Astrocyte of the spinal cord (primary cell): Measurements from ENCODE around the gene PTPN6.

Experiments used
- DNase-seq: peaks from one replicate; pipeline ENCODE4 v3.0.0; 2011; ENCODE audit warnings: low read depth, low spot score
- H3K4me3 ChIP-seq: 2 replicates; pipeline ENCODE4 v1.5.1; 2011; ENCODE audit warnings: low read depth, mild to moderate bottlenecking, low read length, moderate library complexity
- CTCF ChIP-seq: IDR thresholded peaks from 2 replicates; pipeline ENCODE4 v1.5.1; 2012; ENCODE audit warnings: low read depth, mild to moderate bottlenecking, low read length, inconsistent platforms
- in situ Hi-C: cut with HindIII; loops from 2 replicates; pipeline ENCODE4 v1.10.0; 2017; ENCODE audit warnings: low sequenced_read_pairs

The PTPN6 gene

DNA sequence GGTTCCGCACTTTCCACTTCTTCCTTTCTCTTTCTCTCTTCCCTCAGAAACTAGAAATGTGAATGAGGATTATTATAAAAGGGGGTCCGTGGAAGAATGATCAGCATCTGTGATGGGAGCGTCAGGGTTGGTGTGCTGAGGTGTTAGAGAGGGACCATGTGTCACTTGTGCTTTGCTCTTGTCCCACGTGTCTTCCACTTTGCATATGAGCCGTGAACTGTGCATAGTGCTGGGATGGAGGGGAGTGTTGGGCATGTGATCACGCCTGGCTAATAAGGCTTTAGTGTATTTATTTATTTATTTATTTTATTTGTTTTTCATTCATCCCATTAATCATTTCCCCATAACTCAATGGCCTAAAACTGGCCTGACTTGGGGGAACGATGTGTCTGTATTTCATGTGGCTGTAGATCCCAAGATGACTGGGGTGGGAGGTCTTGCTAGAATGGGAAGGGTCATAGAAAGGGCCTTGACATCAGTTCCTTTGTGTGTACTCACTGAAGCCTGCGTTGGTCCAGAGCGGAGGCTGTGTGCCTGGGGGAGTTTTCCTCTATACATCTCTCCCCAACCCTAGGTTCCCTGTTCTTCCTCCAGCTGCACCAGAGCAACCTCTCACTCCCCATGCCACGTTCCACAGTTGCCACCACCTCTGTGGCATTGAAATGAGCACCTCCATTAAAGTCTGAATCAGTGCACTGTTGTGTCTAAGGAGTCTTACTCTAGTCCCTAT lies 28.0 kb upstream of the PTPN6 start:
- DNase-seq: no peak
- H3K4me3 ChIP-seq: no peak overlapping the region
- in situ Hi-C loops: no loop called here
- no peak for TF ChIP-seq CTCF

DNA sequence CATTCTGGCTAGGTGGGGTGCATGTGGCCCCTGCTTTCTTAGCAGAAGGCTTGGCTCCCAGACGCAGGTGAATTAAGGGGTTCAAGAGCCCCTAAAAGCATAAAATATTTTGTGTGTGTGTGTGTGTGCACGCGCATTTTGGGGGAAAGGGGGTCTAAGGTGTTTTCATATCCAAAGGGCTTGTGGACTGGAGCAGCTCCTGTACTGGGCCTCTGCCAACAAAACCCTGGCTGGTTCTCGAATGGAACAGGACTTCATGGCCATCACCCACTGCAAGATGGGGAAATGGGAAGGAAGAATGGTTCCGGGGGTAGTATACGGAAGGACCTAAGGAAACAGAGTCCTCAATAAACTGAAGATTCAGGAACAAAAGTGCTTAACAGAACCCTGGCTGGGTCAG lies 27.3 kb upstream of the PTPN6 start:
- in situ Hi-C loops: no loop called here
- no peak overlapping the region for H3K4me3 ChIP-seq
- no peak for DNase-seq
- no peak for TF ChIP-seq CTCF

DNA sequence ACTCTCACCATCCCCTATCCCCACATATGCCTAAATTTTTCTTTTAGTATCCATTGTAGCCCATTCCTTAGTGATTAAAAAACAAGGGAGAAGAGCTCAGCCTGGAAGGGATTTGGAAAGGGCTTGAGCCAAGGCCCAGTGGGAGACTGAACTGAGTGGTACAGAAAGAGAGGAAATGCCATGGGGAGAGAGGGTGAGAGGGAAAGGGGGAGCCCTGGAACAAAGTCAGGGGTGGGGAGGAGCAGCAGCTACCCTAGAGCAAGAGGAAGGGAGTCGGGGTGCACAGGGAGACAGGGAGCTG lies 26.0 kb upstream of the PTPN6 start:
- H3K4me3 ChIP-seq: no peak overlapping the region
- DNase-seq: peak; percentile 74
- TF ChIP-seq CTCF: no peak
- in situ Hi-C loops: no loop called here

DNA sequence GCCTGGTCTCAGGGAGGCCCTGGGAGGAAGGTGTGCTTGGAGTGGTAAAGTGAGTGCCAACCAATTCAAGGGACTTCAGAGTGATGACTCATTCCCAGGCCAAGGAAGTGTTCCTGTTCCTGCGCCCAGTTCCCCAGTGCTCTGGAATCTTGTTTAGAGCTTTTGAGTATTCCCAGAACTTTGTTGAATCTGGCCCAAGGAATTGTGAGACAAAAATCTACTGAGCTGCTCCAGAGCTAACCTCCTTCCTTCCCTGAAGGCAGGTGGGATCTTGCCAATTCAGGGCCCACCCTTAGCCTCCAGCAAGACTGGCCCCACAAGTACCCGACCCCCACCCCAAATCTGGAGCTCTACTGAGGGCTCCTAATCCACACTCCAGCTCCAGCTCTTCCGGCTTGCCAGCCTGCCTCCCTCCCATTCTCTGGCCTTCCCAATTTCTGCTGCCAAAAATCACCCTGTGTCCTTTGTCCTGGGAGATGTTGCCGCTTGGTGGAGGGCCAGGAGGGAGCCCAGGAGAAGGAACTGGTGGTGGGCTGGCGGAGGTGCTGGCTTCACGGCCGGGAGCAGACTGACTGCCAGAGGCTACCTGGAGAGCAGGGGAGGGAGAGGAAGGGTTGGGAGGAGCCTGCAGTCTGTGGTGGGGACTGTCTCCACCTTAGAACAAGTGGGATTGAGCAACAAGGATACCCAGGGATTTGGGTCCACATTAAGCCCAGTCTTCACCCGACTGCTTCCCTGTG lies 25.4 kb upstream of the PTPN6 start:
- in situ Hi-C loops: no loop called here
- peak overlapping the region; percentile 92 for H3K4me3 ChIP-seq
- DNase-seq: peak; percentile 89
- TF ChIP-seq CTCF: no peak

DNA sequence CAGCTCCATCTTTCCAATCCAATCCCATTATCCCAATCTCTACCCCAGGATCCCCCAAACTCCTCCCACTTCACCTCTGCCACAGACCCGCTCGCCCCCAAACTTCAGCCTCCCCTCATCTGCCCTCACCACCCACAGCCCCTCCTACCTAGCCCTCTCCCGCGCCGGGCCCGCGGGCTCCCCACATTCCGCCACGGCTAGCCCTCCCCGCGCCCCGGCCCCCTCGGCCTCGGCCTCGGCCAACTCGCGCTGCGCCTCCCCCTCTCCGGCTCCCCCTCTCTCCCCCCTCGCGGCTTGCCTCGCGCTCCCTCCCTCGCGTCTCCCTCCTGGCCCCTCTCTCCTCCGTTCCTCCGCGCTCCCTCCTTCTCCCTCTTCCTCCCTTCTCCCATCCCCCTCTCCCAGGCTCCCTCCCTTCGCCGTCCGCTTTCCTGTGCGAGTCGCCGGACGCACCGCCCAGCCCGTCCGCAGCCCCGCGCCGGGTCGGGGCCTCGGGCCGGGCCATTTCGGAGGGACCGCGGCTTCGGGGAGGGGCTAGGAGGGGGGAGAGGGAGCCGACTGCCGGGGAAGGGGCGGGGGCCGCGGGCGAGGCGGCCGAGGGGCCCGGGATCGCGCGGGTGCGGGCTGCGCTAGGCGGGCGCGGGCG lies 23.7 kb upstream of the PTPN6 start, which contains the start of gene ATN1:
Gene ATN1, plus strand, starts transcription at position 581 of the 643 bp plus-strand sequence. CDS start 6,043 bp downstream, outside the sequence.
- no peak for TF ChIP-seq CTCF
- peak; percentile 82 for DNase-seq
- H3K4me3 ChIP-seq: peak within 1 kb of the TSS; percentile 92
- in situ Hi-C loops: no loop called here

GRCh38 chr12:6928022-6928702 lies 23.0 kb upstream of the PTPN6 start:
- in situ Hi-C loops: no loop called here
- H3K4me3 ChIP-seq: peak overlapping the region; percentile 92
- TF ChIP-seq CTCF: no peak
- DNase-seq: no peak
